Bronchial epithelial cell (primary cell): ENCODE data around the gene HERC6. TPM values are rescaled to one million over a fixed set of nuclear protein-coding genes. Genes with fewer than 3 reads are reported as not detected.
A peak's percentile ranks its signal among the peaks of the same experiment; 100 is the strongest.
"Not testable (repeated sequence)": the region's sequence is repeated elsewhere in the genome, so short reads cannot be mapped to it uniquely, and the experiment has no call there.

ENCODE experiments used
- DNase-seq: peaks from one replicate; pipeline ENCODE4 v3.0.0-alpha.2; 2010; ENCODE audit warnings: low read depth
- FAIRE-seq: peaks from 2 replicates; lab custom pipeline; 2011; peaks lifted over from hg19 to GRCh38; lab: Jason Lieb, UNC
- H3K27me3 ChIP-seq: 2 replicates; pipeline ENCODE4 v1.5.1; 2011; ENCODE audit warnings: low read length; ENCODE audit not compliant: control insufficient read depth, insufficient read depth
- H3K36me3 ChIP-seq: 2 replicates; pipeline ENCODE4 v1.5.1; 2011; ENCODE audit warnings: low read length; ENCODE audit not compliant: control insufficient read depth, insufficient read depth
- H3K4me3 ChIP-seq: 2 replicates; pipeline ENCODE4 v1.5.1; 2011; ENCODE audit warnings: mild to moderate bottlenecking, low read depth, low read length, control low read depth
- total RNA-seq: library from RNA; depleted of rRNA; stranded (reverse); fragments of >200 nt; gene quantifications from 2 replicates; pipeline ENCODE4 v1.2.1, GENCODE V29; 2014
- TF ChIP-seq, protein P1 (sequence below): IDR thresholded peaks from 2 replicates; pipeline ENCODE4 v1.5.1; 2011; ENCODE audit warnings: mild to moderate bottlenecking, moderate library complexity, low read length, control low read depth, inconsistent platforms; ENCODE audit not compliant: insufficient read depth, severe bottlenecking

HERC6 gene
- total RNA-seq: 1.1 and 2.2 TPM in 2 replicates

GRCh38 chr4:88378691-88379559, at the start of gene HERC6:
TSS of gene HERC6 (plus strand) at chr4:88378852. CDS start at chr4:88378922, 70 bp downstream.
- Histone ChIP-seq H3K27me3 (no peaks in the 10 kb centered on the region), H3K4me3 (peak within 1 kb of the TSS; percentile 88), H3K36me3 (no peaks in the 10 kb centered on the region)
- DNase-seq (peak; percentile 69), FAIRE-seq (no peak)
- TF ChIP-seq, protein P1, sequence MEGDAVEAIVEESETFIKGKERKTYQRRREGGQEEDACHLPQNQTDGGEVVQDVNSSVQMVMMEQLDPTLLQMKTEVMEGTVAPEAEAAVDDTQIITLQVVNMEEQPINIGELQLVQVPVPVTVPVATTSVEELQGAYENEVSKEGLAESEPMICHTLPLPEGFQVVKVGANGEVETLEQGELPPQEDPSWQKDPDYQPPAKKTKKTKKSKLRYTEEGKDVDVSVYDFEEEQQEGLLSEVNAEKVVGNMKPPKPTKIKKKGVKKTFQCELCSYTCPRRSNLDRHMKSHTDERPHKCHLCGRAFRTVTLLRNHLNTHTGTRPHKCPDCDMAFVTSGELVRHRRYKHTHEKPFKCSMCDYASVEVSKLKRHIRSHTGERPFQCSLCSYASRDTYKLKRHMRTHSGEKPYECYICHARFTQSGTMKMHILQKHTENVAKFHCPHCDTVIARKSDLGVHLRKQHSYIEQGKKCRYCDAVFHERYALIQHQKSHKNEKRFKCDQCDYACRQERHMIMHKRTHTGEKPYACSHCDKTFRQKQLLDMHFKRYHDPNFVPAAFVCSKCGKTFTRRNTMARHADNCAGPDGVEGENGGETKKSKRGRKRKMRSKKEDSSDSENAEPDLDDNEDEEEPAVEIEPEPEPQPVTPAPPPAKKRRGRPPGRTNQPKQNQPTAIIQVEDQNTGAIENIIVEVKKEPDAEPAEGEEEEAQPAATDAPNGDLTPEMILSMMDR: peak; percentile 79

DNA sequence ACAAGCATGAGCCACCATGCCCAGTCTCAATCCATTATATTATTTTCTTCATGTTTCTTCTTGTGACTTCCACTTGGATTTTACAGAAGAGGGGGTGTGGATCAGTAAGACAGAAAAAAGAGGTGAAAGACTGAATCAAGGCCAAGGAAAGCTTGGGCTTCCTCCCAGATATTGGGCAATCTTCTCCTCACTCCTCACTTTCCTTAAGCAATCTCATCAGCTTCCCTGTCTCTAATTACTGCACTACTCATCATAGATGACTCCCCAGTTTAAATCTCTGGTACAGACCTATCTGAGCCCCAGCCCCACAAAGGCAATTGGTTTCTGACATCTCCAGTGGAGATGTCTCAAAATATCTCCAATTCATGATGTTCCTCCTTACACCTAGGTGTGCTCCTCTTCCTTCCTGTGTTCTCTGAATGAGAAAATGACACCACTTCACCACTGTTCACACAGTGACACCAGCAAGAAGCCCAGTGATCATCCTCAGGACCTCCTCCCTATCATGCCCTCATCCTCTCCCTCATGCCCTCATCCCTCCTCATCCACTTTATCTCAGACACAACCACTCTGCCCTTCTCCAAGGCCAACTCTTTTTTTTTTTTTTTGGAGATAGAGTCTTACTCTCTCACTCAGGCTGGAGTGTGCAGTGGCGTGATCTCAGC, 44.8 kb upstream of the HERC6 start:
- H3K27me3 ChIP-seq: no peaks in the 10 kb centered on the region
- TF ChIP-seq, protein P1: no peak
- DNase-seq (peak; percentile 74), FAIRE-seq (no peak)
- H3K4me3 ChIP-seq: no peak overlapping the region
- H3K36me3 ChIP-seq: no peaks in the 10 kb centered on the region

GRCh38 chr4:88335092-88335665, 43.5 kb upstream of the HERC6 start:
- no peak for DNase-seq
- no peak overlapping the region for H3K4me3 ChIP-seq
- FAIRE-seq: no peak
- TF ChIP-seq, protein P1: no peak
- no peaks in the 10 kb centered on the region for H3K27me3 ChIP-seq
- H3K36me3 ChIP-seq: no peaks in the 10 kb centered on the region

DNA sequence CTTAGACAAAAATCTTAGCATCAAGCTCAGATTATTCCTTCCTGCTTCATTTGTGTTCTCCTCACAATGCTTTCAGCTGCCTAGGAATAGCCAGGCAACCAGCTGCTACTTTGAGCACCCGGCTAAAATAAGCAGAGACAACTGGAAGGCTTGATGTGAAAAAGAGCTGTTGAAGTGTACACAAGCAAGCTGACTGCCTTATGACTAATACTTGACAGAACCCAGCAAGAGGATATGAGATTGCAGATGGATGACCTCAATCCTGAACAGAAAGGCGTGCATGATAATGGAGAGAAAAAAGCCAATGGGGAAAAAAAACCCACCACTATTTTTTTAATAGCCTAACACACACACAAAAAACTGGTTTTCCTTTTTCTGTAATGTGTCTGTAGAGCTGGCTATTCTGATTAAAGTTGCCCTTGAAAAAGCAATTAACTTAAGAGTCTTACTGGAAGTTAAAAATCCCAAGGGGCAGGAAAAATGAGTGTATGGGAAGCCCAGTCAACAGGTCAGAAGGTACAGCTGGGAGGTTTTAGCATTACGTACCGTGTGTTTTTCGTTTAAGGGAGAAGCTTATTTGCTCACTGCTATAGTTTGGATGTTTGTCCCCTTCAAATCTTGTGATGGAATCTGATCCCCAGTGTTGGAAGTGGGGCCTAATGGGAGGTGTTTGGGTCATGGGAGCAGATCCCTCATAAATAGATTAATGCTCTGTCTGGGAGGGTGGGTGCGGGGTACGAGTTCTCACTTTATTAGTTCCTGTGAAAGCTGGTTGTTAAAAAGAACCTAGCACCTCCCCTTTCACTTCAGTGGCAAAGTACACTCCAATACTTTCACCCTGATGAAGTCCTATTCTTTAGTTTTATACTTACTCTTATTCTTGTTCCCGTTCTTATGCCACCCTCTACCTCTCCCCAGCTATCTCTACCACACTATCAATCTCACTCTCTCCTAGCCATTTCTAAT, 37.1 kb upstream of the HERC6 start:
- no peak for FAIRE-seq
- peak; percentile 88 for DNase-seq
- TF ChIP-seq, protein P1: no peak
- H3K27me3 ChIP-seq: no peaks in the 10 kb centered on the region
- no peaks in the 10 kb centered on the region for H3K36me3 ChIP-seq
- H3K4me3 ChIP-seq: no peak overlapping the region

DNA sequence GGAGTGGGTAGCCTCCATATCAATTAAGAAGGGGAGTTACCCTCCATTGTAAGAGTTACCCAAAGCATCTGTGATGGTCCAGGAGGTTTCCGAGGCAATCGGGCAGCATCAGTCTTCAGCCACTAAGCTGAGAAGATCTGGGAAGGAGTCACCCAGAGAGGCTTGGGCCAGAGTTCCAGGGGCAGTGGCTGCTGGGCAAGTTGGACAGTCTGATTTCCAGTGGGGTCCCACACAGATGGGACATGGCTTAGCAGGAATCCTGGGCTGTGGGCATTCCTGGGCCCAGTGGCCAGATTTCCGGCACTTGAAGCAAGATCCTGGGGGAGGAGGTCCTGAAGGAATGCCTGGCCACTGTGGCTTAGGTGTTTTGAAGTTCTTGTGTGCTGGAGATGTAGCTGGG, 31.8 kb upstream of the HERC6 start:
- not testable (repeated sequence) for H3K4me3 ChIP-seq, H3K27me3 ChIP-seq, FAIRE-seq, H3K36me3 ChIP-seq, DNase-seq

- H3K4me3 ChIP-seq, H3K27me3 ChIP-seq, DNase-seq, H3K36me3 ChIP-seq, FAIRE-seq: not testable (repeated sequence)
Observed at GRCh38 chr4:88348761-88349160, 29.9 kb upstream of the HERC6 start.
